ENCODE data around the gene MSX2.

Gene MSX2

GRCh38 chr5:174751154-174752000 lies 27.0 kb downstream of the MSX2 start (continued):
- TF ChIP-seq HOXD13 (CRISPR knock-in tag; IDR thresholded peaks at IDR 0.05; ENCODE audit: borderline replicate concordance) = no peak
- no peak for TF ChIP-seq ZNF354C (tag by site-specific recombination; IDR thresholded peaks at IDR 0.05; ENCODE audit: borderline replicate concordance, low read depth)
- no peak for TF ChIP-seq PRDM4 (tag by site-specific recombination; IDR thresholded peaks at IDR 0.05)
- TF ChIP-seq ZSCAN16 (tag by site-specific recombination; IDR thresholded peaks at IDR 0.05) = no peak
- TF ChIP-seq ZNF433 (tag by site-specific recombination; IDR thresholded peaks at IDR 0.05; ENCODE audit: low read depth) = no peak
- TF ChIP-seq ZNF692 (tag by site-specific recombination; IDR thresholded peaks at IDR 0.05) = peak; percentile 48; the same call in 1 of the 2 replicates
- no peak for TF ChIP-seq ZNF529 (tag by site-specific recombination; IDR thresholded peaks at IDR 0.05; ENCODE audit: insufficient replicate concordance)
- TF ChIP-seq PRDM6 (tag by site-specific recombination; IDR thresholded peaks at IDR 0.05) = no peak
- TF ChIP-seq ZNF654 (tag by site-specific recombination; IDR thresholded peaks at IDR 0.05; ENCODE audit: low read depth) = no peak
- TF ChIP-seq GLIS1 (tag by site-specific recombination; IDR thresholded peaks at IDR 0.05) = peak; percentile 80
- TF ChIP-seq ZNF394 (tag by site-specific recombination; IDR thresholded peaks at IDR 0.05; ENCODE audit: borderline replicate concordance) = no peak
- TF ChIP-seq ZNF658 (tag by site-specific recombination; IDR thresholded peaks at IDR 0.05) = no peak
- TF ChIP-seq ZNF623 (tag by site-specific recombination; IDR thresholded peaks at IDR 0.05) = no peak; the same call in 1 of the 2 replicates
- TF ChIP-seq ZNF302 (tag by site-specific recombination; IDR thresholded peaks at IDR 0.05; ENCODE audit: low read depth) = no peak
- TF ChIP-seq ZNF2 (tag by site-specific recombination; IDR thresholded peaks at IDR 0.05) = 0 out of 2 replicates have a peak, but pooled peaks have one; percentile 27
- TF ChIP-seq ZNF174 (tag by site-specific recombination; IDR thresholded peaks at IDR 0.05) = no peak
- no peak for TF ChIP-seq ZNF621 (tag by site-specific recombination; IDR thresholded peaks at IDR 0.05)
- no peak for TF ChIP-seq ZNF544 (tag by site-specific recombination; IDR thresholded peaks at IDR 0.05)
- TF ChIP-seq ZNF121 (tag by site-specific recombination; IDR thresholded peaks at IDR 0.05) = no peak
- TF ChIP-seq ZBTB21 (tag by site-specific recombination; IDR thresholded peaks at IDR 0.05) = no peak
- no peak for TF ChIP-seq ZNF837 (tag by site-specific recombination; IDR thresholded peaks at IDR 0.05)
- TF ChIP-seq ZBTB8A (tag by site-specific recombination; IDR thresholded peaks at IDR 0.05) = peak; percentile 87
- no peak for TF ChIP-seq IKZF3 (tag by site-specific recombination; IDR thresholded peaks at IDR 0.05)
- peak; percentile 72 for TF ChIP-seq ZSCAN30 (tag by site-specific recombination; IDR thresholded peaks at IDR 0.05)
- no peak for TF ChIP-seq MZF1 (tag by site-specific recombination; IDR thresholded peaks at IDR 0.05; ENCODE audit: borderline replicate concordance)
- peak; percentile 98 for TF ChIP-seq PRDM10 (tag by site-specific recombination; IDR thresholded peaks at IDR 0.05)
- no peak for TF ChIP-seq ZNF843 (tag by site-specific recombination; IDR thresholded peaks at IDR 0.05)
- no peak for TF ChIP-seq ZBTB1 (tag by site-specific recombination; IDR thresholded peaks at IDR 0.05)
- peak; percentile 64 for TF ChIP-seq PATZ1 (tag by site-specific recombination; IDR thresholded peaks at IDR 0.05)

Measured in HEK293 (cell line).